ENCODE data around the gene GSTCD.
"Not testable (repeated sequence)": the region's sequence is repeated elsewhere in the genome, so short reads cannot be mapped to it uniquely, and the experiment has no call there.

GRCh38 chr4:105735217-105735616, 26.6 kb downstream of the GSTCD start:
- not testable (repeated sequence) for TF ChIP-seq RXRA (IDR thresholded peaks at IDR 0.05); REST (IDR thresholded peaks at IDR 0.05); CTCF (IDR thresholded peaks at IDR 0.05; ENCODE audit: low read depth, low read length, missing input control); ATF3 (IDR thresholded peaks at IDR 0.05)
